Uterus (tissue), 4 donors: ENCODE results near the gene PTDSS2. TPM values are rescaled to one million over a fixed set of nuclear protein-coding genes. Genes with fewer than 3 reads are reported as not detected.

Experiments
- DNase-seq, 2 donors: peaks; one replicate each; pipeline ENCODE4 v3.0.0-alpha.2; 2019 to 2020
- H3K27ac ChIP-seq, 2 donors: fragments of 200-600 bp; sonication (generic); 1 replicate in 1 of 2; 2 replicates in 1 of 2; pipeline ENCODE4 v1.5.1; 2016 to 2018
- H3K27me3 ChIP-seq, 2 donors: fragments of 200-600 bp; sonication (generic); one replicate each; pipeline ENCODE4 v1.5.1; 2018 to 2019; ENCODE audit warnings: control low read depth in 1 of 2
- H3K36me3 ChIP-seq, 2 donors: fragments of 200-600 bp; sonication (generic); one replicate each; pipeline ENCODE4 v1.5.1; 2019; ENCODE audit warnings: control low read depth in 1 of 2
- H3K4me1 ChIP-seq, 2 donors: fragments of 200-600 bp; sonication (generic); one replicate each; pipeline ENCODE4 v1.5.1; 2018 to 2019; ENCODE audit warnings: control low read depth in 1 of 2
- H3K4me3 ChIP-seq, 2 donors: fragments of 200-600 bp; sonication (generic); 1 replicate in 1 of 2; 2 replicates in 1 of 2; pipeline ENCODE4 v1.5.1; 2018 to 2019; ENCODE audit warnings: mild to moderate bottlenecking in 1 of 2
- H3K9me3 ChIP-seq, 2 donors: fragments of 200-600 bp; sonication (generic); one replicate each; pipeline ENCODE4 v1.5.1; 2019; ENCODE audit warnings: control low read depth in 1 of 2
- POLR2A ChIP-seq, 2 donors: fragments of 450-650 bp; IDR thresholded peaks; one replicate each; pipeline ENCODE4 v1.6.1; 2016; ENCODE audit warnings: antibody characterized with exemption in 2 of 2, mild to moderate bottlenecking in 1 of 2, moderate library complexity in 1 of 2
- intact Hi-C: fragments of 100-400 bp; cut with DNase I; formaldehyde crosslinking; loops from one replicate; pipeline ENCODE4 v1.15.1; 2023; ENCODE audit warnings: low total_unique reads
- total RNA-seq, 4 donors: library from RNA; depleted of rRNA in 3 of 4; stranded (reverse); fragments of >200 nt in 3 of 4; gene quantifications; one replicate each; pipeline versions ENCODE4 v1.1.0 to v1.2.4, GENCODE V29; 2014 to 2023
- TF ChIP-seq, protein P1 (sequence below), 4 experiments: fragments of 200-600 bp in 2 of 4; fragments of 450-650 bp in 2 of 4; sonication (generic) in 2 of 4; IDR thresholded peaks; one replicate each; pipeline ENCODE4 v1.5.1; 2016 to 2019; ENCODE audit warnings: antibody characterized with exemption in 4 of 4, mild to moderate bottlenecking in 2 of 4, moderate library complexity in 1 of 4
- donor health status: DM: yes; HTN: yes; CAD: no.

The PTDSS2 gene
- total RNA-seq, 4 donors from 2014 or later: 20.7 to 43.7 (median 22.8) TPM

DNA sequence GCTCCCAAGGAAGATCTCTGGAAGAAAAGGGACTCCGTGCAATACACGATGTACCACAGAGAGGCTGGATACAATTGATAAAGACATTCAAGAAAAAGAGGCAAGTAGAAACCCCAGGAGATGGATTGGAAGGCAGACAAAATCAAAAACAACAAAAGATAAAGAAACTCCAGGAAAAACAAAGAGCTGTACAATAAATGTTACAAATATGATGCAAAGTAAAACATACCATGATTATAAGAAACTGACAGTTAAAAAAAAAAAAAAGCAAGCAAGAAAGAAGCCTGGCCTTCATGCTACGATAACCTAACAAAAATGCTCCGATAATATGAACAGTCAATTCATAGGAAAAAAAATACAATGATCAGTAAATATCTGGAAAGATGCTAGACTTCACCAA is 24.8 kb upstream of the PTDSS2 start:
- Histone ChIP-seq H3K4me3 (no peak overlapping the region), H3K9me3 (no peaks in the 10 kb centered on the region), H3K4me1 (no peaks in the 10 kb centered on the region), H3K27ac (no peak overlapping the region), H3K36me3 (no peaks in the 10 kb centered on the region), H3K27me3 (no peaks in the 10 kb centered on the region)
- no peak for TF ChIP-seq POLR2A (IDR thresholded peaks at IDR 0.05)
- TF ChIP-seq, protein P1, sequence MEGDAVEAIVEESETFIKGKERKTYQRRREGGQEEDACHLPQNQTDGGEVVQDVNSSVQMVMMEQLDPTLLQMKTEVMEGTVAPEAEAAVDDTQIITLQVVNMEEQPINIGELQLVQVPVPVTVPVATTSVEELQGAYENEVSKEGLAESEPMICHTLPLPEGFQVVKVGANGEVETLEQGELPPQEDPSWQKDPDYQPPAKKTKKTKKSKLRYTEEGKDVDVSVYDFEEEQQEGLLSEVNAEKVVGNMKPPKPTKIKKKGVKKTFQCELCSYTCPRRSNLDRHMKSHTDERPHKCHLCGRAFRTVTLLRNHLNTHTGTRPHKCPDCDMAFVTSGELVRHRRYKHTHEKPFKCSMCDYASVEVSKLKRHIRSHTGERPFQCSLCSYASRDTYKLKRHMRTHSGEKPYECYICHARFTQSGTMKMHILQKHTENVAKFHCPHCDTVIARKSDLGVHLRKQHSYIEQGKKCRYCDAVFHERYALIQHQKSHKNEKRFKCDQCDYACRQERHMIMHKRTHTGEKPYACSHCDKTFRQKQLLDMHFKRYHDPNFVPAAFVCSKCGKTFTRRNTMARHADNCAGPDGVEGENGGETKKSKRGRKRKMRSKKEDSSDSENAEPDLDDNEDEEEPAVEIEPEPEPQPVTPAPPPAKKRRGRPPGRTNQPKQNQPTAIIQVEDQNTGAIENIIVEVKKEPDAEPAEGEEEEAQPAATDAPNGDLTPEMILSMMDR (IDR thresholded peaks at IDR 0.05): no peak
- intact Hi-C loops: no loop called here
- no peak for DNase-seq

DNA sequence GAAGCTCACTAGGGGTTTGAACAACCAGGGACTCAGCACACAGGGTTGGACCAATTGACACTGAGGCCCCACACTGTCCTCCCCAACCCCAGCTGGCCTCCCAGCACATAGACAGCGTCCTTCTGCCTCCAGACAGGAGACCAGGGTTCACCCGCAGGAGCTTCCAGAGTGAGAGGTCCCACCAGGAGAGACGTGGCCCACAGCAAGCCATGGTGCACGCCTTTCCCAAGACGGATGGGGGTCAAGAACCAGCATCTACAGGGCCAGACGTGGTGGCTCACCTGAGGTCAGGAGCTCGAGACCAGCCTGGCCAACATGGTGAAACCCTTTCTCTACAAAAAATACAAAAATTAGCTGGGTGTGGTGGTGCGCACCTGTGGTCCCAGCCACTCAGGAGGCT is 23.2 kb upstream of the PTDSS2 start:
- no peaks in the 10 kb centered on the region for H3K27me3 ChIP-seq
- H3K9me3 ChIP-seq: no peaks in the 10 kb centered on the region
- no peak overlapping the region for H3K27ac ChIP-seq
- no peaks in the 10 kb centered on the region for H3K4me1 ChIP-seq
- no peak overlapping the region for H3K4me3 ChIP-seq
- TF ChIP-seq, protein P1 (IDR thresholded peaks at IDR 0.05): no peak
- no peak for TF ChIP-seq POLR2A (IDR thresholded peaks at IDR 0.05)
- DNase-seq: no peak
- no peaks in the 10 kb centered on the region for H3K36me3 ChIP-seq
- intact Hi-C loops: no loop called here

DNA sequence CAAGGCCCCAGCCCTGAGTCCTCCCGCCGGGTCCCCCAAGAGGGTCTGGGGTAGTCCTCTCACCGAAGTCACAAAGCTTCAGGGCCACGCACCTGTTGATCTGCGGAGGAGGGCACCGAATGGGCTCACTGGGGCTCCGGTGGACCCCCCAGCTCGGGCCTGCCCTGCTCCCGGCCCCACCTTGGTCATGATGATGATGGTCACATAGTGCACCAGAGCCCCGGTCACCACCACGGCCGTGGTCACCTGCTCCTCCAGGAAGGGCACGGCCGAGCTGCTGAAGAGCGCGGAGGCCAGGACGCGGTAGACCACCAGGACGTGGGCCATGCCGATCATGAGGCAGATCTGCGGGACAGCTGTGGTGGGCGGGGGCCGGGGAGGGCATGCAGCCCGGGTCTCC is 21.8 kb upstream of the PTDSS2 start:
- Histone ChIP-seq H3K27ac (no peak overlapping the region), H3K9me3 (no peaks in the 10 kb centered on the region), H3K27me3 (no peaks in the 10 kb centered on the region), H3K4me1 (no peaks in the 10 kb centered on the region), H3K4me3 (no peak overlapping the region), H3K36me3 (no peaks in the 10 kb centered on the region)
- intact Hi-C loops: no loop called here
- TF ChIP-seq, protein P1 (IDR thresholded peaks at IDR 0.05): no peak
- no peak for TF ChIP-seq POLR2A (IDR thresholded peaks at IDR 0.05)
- no peak for DNase-seq

DNA sequence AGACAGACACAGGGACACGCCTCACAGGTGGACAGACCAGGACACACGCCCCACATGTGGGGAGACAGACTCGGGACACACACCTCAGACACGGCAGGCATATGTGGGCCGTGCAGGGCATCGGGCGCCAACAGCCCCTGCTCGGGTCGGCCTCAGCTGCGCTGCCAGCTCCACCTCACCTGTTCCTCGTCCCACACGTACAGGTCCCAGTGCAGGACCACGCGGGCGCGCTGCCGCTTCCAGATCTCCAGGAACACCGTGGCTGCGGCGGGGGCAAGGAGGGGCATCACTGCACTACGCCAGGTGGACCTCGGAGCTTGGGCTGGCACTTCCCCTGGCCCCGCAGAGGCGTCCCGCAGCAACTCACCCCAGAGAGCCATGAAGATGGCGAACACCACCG is 20.7 kb upstream of the PTDSS2 start:
- Histone ChIP-seq H3K27ac (no peak overlapping the region), H3K4me1 (no peaks in the 10 kb centered on the region), H3K9me3 (no peaks in the 10 kb centered on the region), H3K27me3 (no peaks in the 10 kb centered on the region), H3K4me3 (no peak overlapping the region), H3K36me3 (no peaks in the 10 kb centered on the region)
- intact Hi-C loops: no loop called here
- DNase-seq: no peak
- TF ChIP-seq, protein P1 (IDR thresholded peaks at IDR 0.05): no peak
- no peak for TF ChIP-seq POLR2A (IDR thresholded peaks at IDR 0.05)

DNA sequence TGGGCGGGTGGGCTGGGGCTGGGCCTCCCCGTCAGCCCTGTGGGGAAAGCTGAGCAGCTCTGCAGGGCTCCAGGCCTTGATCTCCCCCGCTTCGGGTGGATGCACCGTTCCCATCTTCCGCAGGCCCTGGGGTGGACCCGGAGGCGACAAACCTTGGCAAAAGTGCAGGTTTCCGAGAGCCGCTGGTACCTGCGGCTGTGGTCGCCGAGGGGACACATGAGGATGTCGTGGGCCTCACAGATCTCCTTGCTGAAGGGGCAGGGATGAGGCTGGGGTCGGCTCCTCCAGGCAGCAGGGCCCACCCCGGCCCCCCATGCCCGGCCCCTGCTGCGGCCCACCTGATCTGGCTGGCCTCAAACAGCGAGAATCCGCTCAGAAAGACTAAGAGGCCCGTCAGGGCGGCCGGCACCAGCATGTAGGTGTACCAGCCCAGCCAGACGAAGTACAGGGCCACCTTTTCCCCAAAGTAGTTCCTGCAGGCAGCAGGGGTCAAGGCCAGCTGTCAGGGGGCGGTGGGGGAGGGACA is 20.1 kb upstream of the PTDSS2 start:
- intact Hi-C loops: no loop called here
- H3K27me3 ChIP-seq: no peaks in the 10 kb centered on the region
- DNase-seq: no peak

More for the DNA sequence above, 20.1 kb upstream of the PTDSS2 start:
- Histone ChIP-seq H3K36me3 (no peaks in the 10 kb centered on the region), H3K9me3 (no peaks in the 10 kb centered on the region), H3K4me3 (no peak overlapping the region), H3K4me1 (no peaks in the 10 kb centered on the region), H3K27ac (no peak overlapping the region)
- TF ChIP-seq, protein P1 (IDR thresholded peaks at IDR 0.05): no peak
- no peak for TF ChIP-seq POLR2A (IDR thresholded peaks at IDR 0.05)
